NCI-H2171 treated with DMSO at 0.1 percent for 48 hours (cell line): ENCODE data around the gene PICALM.

Experiments used
- DNase-seq: peaks from one replicate; lab custom pipeline; 2025; lab: John Stamatoyannopoulos, UW

Gene PICALM

GRCh38 chr11:86079421-86079820 is 10.5 kb upstream of the PICALM start:
- no peak for DNase-seq

DNA sequence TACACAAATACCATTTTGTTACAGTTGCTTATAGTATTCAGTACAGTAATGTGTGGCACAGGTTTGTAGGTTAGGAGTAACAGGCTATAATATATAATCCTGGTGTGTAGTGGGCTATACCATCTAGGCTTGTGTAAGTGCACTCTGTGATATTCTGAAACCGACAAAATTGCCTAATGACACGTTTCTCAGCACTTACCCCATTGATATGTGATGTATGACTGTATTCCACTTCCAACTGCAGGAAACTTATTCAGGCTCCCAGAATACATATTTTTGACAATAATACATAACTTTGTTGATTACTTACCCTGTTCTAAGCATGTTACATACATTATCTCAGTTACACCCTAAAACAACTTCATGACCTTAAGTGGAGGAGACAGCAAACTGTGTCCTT is 5.1 kb upstream of the PICALM start:
- DNase-seq: no peak

DNA sequence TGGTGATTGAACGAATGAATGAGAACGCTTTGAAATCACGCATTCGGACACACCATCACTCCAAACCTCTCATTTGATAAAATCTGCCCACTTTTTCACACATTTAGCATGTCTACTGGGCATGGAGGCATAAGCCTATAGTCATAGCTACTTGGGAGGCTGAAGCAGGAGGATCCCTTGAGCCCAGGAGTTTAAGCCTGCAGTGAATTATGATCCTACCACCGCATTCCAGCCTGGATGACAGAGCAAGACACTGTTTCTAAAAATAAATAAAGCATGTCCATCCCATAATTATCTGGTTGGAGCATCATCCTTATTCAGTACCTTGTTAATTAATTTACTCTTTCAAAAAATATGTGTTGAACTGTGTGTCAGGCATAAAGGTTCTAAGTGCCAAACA is 3.3 kb upstream of the PICALM start:
- DNase-seq: no peak

- DNase-seq: peak; percentile 82
Observed at GRCh38 chr11:86070142-86071056, 1.5 kb upstream of the PICALM start.

DNA sequence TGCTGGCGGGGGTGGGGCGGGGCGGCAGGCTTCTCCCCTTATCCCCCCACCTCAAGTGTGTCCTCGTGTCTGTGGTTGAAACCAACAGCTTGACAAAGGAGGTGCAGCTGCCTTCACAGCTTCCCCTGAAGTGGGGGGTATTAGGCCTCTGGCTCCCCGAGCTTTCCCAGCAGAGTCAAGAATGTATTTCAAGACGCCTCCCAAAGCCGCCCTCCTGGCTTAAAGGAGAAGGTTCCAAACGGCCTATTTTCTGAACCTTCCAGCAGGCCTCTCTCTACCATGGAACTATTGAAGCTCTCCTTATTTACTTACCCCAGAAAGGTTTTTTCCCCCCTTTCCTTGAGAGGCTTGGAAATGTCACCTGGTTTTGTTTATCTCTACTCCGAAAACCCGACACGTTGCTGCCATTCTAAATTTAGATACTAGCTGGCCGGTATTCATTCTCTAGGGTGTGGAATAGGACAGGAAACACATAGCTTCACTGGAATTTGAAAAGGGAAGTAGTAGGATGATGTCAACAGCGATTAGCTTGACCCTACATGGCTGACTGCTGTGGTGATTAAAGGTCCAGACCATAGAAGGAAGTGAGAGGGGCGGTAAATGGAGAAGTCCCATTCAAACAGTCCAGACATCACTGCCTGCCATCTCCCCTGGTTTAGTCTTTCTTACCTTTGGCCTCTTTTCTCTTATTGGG is 671 bp upstream of the PICALM start:
- DNase-seq: no peak

DNA sequence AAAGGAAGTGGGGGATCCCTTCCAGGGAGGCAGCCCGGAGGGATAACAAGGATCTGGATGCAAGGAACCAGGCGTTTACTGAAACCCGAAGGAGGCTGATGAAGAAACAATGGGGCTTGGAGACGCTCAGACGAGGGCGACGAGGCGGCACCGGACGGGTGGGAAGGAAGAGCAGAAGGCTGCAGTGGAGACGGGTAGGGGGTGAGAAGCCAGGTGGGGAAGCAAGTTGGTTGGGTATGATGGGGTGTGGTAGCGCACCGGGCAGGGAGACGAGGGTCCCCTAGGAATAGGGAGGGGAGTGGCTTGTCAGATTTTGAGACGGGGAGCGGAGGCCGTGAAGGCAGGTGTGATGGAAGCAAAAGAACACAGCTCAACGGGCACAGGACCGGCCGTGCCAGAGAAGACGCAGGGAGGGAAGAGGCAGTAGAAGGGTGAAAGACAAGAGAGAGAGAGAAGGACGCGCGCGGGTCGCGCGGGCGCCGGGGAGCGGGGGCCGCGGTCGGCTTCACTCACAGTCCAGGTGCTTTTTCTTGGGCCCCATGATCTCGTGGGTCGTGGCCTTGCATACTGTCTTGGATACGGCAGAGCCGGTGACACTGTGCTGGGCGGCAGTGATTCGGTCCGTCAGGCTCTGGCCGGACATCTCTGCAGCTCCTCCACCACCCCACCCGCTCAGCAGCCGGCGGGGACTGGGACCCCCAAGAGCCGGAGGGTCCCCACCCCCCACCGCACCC is 579 bp downstream of the PICALM start:
- DNase-seq: peak; percentile 100

GRCh38 chr11:86067851-86068137 is 1.1 kb downstream of the PICALM start:
- no peak for DNase-seq

DNA sequence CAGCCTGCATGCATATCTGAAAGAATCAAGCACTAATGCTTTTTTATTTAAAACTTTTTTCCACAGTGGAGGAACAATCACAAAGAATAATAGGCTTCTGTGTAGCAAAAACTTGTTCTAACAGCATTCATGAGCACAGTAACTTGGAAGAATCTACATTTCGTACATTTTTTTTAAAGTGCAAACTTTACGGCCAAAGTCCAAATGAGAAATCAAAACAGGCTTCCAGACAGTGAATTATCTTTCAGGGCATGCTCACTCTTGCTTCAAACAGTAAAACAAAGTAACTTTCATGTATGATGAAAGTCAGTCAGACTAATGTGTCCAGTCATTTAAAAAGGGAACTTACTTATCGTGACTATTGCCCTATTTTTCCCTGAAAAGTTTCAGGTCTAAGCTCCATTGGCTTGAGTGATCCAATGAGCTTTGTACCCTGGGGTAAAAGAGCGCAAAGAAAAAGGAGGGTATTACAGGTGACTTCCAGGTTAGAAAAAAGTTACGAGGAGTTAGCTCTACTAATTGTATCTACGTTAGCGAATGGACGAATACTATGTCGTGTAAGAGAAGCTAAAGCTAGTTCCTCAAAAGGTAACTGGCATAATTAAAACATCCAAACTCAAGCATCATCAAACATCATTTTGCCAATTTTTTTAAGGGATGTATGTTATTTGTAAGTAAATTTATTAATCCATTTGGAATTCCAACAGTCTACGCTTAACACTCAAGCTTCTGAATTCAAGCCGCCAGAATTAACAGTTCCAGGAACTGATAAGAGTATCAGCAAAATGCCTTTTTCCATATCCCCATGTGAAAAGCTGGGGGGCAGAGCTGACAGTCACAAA is 1.7 kb downstream of the PICALM start:
- DNase-seq: peak; percentile 70

GRCh38 chr11:86066657-86067008 is 2.3 kb downstream of the PICALM start:
- DNase-seq: no peak

GRCh38 chr11:86066033-86066432 is 2.9 kb downstream of the PICALM start:
- DNase-seq: no peak

GRCh38 chr11:86064220-86064803 is 4.6 kb downstream of the PICALM start:
- no peak for DNase-seq

- DNase-seq: no peak
Observed at GRCh38 chr11:86063536-86063935, 5.3 kb downstream of the PICALM start.

- DNase-seq: no peak
Observed at GRCh38 chr11:86062719-86063118, 6.2 kb downstream of the PICALM start.

DNA sequence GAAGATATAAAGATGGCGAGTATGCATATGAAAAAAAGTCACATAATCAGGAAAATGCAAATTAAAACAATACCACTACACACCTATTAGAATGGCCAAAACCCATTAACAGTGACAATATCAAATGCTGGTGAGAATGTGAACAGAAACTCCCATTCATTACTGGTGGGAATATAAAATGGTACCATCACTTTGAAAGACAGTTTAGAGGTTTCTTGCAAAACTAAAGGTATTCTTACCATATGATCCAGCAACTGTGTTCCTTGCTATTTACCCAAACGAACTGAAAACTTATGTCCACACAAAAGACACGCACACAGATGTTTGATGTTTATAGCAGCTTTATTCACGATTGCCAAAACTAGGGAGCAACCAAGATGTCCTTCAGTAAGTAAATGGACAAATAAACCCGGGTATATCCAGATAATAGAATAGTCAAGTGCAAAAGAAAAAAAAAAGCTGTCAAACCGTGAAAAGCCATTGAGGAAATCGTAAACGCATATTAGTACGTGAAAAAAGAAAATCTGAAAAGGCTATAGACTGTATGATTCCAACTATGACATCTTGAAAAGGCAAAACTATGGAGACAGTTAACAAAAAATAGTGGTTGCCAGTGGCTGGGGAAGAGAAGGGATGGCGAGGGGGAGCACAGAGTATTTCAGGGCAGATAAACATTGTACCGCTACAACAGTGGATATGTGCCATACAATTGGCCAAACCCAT is 7.2 kb downstream of the PICALM start:
- no peak for DNase-seq

DNA sequence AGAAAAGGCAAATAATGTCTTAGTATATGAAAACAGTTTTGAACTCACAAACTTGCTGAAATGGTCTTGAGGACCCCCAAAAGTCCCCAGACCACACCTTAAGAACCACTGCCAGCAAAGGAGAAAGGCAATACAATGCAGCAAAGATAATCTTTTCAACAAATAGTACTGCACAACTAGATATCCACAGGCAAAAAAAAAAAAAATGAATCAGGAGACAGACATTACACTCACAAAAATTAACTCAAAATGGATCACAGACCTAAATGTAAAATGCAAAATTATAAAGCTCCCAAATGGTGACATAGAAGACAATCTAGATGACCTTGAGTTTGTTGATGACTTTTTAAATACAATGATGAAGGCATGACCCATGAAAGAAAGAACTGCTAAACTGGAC is 8.3 kb downstream of the PICALM start:
- DNase-seq: no peak

GRCh38 chr11:86058360-86058759 is 10.5 kb downstream of the PICALM start:
- DNase-seq: no peak

DNA sequence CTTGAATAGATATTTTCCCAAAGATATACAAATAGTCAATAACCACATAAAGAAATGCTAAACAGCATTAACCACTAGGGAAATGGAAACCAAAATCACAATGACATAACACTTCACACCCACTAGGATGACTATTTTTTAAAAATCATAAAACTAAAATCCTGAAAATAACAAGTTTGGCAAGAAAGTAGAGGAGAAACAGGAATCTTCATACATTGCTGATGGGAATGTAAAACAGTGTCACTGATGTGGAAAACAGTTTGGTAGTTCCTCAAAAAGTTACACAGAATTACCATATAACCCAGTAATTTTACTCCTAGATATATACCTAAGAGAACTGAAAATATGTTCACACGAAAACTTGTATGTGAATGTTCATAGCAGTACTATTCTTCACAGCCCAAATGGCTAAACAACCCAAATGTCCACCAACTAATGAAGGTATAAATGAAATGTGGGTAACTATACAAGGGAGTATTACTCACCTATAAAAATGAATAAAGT is 12.5 kb downstream of the PICALM start:
- no peak for DNase-seq

DNA sequence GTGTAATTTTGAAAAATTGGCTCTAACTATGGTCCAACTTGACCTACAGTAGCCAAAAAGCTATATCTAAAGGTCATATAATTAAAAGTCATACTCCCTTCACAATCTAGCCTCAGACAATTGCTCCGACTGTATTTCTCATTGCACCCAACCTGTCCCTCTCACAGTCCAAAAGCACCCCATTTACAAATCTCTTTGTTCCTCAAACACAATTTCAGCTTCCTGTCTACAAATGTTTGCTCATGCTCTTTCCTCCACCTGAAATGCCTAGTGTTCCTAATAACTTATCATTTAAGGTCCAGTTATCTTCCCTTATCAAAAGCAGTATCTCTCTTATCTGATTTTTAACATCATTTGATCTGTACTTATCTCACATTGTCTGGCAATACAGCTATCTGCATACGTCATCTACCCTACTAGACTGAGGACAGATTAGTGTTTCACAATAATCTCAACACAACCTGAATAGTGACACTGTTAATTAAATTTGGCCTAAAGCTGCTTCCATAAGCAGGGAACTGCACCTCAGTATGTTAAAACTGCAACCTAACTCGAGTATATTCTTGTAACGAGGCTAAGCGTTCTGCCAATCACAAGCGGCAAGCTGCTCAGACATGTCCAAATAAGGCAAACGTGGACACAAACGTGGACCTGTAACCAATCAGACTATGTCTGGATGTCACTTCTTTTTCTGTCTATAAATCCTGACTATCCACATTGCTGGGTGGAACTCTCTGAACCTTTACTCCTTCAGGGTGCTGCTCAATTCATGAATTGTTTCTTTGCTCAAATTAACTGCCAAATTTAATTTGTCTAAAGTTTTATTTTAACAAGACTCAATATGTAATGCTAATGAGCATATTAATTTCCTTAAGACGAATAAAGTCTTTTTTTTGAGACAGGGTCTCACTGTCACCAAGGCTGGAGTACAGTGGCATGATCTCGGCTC is 15.9 kb downstream of the PICALM start:
- DNase-seq: no peak

- no peak for DNase-seq
Observed at GRCh38 chr11:86050196-86050709, 18.6 kb downstream of the PICALM start.
